Stimulated activated CD8-positive, alpha-beta memory T cell treated with anti-CD3 and anti-CD28 coated beads, Interleukin-7, amount 100 ng/mL, for 24 hours (primary cell): ENCODE data around the gene MYMX.

Experiments used
- DNase-seq: peaks from one replicate; pipeline ENCODE4 v3.0.0-alpha.2; 2020; ENCODE audit warnings: low read depth

The MYMX gene

DNA sequence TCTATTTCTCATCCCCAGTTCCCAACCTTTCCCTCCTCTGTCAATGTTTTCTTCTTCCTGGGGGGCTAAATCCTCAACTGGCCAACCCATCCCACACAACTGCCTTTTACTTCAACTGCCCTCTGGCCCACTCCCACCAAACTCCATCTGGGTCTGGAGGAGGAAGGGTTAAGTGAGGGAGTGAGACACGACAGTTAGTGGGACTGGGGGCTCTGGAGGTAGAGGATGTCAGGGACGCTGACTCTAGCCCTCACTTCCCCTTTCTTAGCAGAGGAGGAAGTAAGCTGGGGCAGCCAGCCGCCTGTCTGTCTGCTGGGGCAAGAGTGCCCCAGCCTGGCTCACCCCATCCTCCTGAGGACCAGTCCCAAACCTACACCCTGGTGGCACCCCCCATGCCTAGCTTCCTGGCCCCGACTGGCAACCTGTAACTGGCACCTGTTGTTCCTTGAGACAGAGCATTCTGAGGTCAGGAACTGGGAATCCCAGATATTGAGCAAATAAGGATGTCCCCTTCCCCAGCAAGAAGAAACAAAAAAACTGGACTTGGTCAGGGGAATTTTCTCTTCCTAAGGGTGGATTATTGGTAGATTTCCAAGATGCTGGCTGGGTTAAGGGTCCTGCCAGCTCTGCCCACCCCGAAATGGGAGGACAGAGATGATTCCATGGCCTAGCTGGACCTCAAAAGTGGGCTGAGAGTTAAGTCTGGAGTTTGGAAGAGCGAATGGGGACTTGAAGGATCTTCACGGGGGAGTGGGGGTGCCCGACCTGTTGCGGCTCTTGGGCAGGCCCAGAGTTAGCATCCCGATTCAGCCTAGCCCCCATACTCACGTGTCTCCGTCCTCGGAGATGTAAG lies 47.7 kb downstream of the MYMX start:
- DNase-seq, result no peak

DNA sequence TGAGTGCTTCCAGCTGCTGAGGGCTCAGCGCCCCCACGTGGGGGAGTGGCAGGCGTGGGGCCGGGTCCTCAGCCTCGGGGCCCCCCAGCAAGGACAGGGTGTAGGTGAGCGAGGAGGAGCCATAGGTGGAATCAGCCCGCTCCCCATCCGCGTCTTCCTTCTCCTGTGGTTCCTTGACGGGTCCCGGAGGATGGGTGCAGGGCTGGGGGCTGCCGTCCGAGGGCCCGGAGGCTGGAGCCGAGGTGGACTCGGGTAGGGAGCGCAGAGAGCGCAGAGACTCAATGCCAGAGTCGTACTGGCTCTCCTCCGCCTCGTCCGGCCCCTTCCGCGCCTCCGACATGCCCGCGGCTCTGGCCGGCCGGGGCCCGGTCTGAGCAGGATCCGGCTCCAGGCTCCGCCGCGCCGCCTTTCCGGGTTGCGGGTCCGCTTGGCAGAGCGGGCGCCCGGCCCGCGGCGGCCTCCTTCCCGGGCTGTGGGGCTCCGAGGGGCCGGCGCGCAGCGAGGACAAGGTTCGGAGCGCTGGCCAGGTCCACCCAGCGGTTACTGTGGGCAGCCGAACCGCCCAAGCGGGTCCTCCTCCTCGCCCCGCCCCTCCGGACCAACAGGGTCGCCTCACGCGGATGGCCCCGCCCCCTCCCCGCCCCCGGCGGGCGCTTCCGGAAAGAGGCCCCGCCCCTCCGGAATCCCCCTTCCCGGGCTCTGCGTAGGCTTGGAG lies 48.4 kb downstream of the MYMX start, which contains the start of gene NFKBIE:
Gene NFKBIE, minus strand, starts transcription at position 545 of the 715 bp plus-strand sequence. Its CDS starts 205 bp downstream, at position 340.
- DNase-seq, result peak; percentile 93

DNA sequence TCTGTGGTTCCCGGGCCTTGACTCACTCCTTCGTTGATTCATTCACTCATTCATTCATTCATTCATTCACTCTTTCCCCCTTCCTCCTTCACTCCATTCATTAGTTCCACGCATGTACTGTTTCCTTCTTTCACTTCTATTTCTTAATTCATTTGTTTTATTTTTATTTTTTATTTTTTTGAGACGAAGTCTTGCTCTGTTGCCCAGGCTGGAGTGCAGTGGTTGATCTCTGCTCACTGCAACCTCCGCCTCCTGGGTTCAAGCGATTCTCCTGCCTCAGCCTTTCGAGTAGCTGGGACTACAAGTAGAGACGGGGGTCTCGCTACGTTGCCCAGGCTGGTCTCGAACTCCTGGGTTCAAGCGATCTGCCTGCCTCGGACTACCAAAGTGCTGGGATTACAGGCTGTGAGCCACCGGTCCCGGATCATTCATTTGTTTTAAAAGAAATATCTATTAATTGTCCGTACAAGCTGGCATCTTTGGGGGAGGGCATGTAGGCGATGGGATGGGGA lies 49.1 kb downstream of the MYMX start:
- DNase-seq, result no peak

GRCh38 chr6:44266347-44266746 lies 49.6 kb downstream of the MYMX start:
- no peak for DNase-seq

- DNase-seq, result no peak
Measured at GRCh38 chr6:44267252-44267651, 50.5 kb downstream of the MYMX start.
